Measurements from ENCODE around the gene ARSD. TPM values are rescaled to one million over a fixed set of nuclear protein-coding genes. Genes with fewer than 3 reads are reported as not detected.
"Not testable (repeated sequence)": the region's sequence is repeated elsewhere in the genome, so short reads cannot be mapped to it uniquely, and the experiment has no call there.

Gene ARSD
- total RNA-seq, 2 donors from 2014 or later, result 57.1 to 85.0 TPM

DNA sequence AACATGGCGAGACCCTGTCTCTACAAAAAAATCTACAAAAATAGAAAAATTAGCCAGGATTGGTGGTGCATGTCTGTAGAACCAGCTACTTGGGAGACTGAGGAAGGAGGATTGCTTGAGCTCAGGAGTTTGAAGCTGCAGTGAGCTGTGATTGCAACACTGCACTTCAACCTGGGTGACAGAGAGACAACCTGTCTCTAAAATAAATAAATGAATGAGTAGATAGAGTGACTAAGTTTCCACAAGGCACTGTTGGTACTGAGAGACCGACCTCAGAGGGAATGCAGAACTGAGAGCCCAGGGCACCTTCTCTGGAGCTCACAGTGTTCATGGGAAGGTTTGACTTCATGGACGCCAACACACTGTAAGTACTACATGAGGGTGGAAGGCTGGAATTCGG, 26.7 kb upstream of the ARSD start:
- 86 to 100% methylated on average over 2 to 4 of the region's 4 CpGs for WGBS, 2 donors
- no peaks in the 10 kb centered on the region for H3K4me1 ChIP-seq
- intact Hi-C loops (cut with DNase I), result no loop called here
- TF ChIP-seq, protein P1, sequence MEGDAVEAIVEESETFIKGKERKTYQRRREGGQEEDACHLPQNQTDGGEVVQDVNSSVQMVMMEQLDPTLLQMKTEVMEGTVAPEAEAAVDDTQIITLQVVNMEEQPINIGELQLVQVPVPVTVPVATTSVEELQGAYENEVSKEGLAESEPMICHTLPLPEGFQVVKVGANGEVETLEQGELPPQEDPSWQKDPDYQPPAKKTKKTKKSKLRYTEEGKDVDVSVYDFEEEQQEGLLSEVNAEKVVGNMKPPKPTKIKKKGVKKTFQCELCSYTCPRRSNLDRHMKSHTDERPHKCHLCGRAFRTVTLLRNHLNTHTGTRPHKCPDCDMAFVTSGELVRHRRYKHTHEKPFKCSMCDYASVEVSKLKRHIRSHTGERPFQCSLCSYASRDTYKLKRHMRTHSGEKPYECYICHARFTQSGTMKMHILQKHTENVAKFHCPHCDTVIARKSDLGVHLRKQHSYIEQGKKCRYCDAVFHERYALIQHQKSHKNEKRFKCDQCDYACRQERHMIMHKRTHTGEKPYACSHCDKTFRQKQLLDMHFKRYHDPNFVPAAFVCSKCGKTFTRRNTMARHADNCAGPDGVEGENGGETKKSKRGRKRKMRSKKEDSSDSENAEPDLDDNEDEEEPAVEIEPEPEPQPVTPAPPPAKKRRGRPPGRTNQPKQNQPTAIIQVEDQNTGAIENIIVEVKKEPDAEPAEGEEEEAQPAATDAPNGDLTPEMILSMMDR (IDR thresholded peaks at IDR 0.05), result no peak
- TF ChIP-seq POLR2A (IDR thresholded peaks at IDR 0.05), result no peak
- no peaks in the 10 kb centered on the region for H3K27me3 ChIP-seq
- DNase-seq, result no peak
- no peak overlapping the region for H3K27ac ChIP-seq
- no peak for ATAC-seq
- no peaks in the 10 kb centered on the region for H3K9me3 ChIP-seq
- H3K36me3 ChIP-seq (replicated peaks in 1 of 2; ENCODE audit: insufficient read depth in 1 of 2, low read depth in 2 of 2), result peaks cover 0 to 2% of the 10 kb centered on the region in 2 donors
- H3K4me3 ChIP-seq, result no peak overlapping the region

DNA sequence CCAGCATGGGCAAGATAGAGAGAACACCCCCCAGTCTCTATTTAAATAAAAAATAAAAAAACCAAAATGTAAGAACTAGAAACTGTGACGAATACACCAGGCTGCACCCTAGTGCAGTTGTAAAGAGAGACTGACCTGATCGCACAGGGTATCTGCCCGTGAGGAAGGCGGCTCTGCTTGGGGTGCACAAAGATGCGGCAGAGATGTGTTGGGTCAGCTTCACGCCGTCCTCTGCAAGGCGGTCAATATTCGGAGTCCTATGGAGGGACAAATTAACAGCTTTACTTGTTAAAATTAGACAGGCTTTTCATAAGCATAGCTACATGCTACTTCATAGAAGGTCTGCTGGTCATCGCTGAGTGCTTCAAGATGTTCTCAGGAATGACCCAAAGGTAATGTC, 26.1 kb upstream of the ARSD start:
- Histone ChIP-seq H3K4me3 (no peak overlapping the region), H3K27me3 (no peaks in the 10 kb centered on the region), H3K4me1 (no peaks in the 10 kb centered on the region), H3K36me3 (replicated peaks in 1 of 2; ENCODE audit: insufficient read depth in 1 of 2, low read depth in 2 of 2) (peaks cover 0 to 2% of the 10 kb centered on the region in 2 donors), H3K9me3 (no peaks in the 10 kb centered on the region), H3K27ac (no peak overlapping the region)
- intact Hi-C loops (cut with DNase I), result no loop called here
- ATAC-seq, result no peak
- WGBS, 2 donors, result 93 to 98% methylated on average over 8 to 10 of the region's 10 CpGs
- DNase-seq, result no peak
- TF ChIP-seq POLR2A (IDR thresholded peaks at IDR 0.05), result no peak
- TF ChIP-seq, protein P1 (IDR thresholded peaks at IDR 0.05), result no peak

DNA sequence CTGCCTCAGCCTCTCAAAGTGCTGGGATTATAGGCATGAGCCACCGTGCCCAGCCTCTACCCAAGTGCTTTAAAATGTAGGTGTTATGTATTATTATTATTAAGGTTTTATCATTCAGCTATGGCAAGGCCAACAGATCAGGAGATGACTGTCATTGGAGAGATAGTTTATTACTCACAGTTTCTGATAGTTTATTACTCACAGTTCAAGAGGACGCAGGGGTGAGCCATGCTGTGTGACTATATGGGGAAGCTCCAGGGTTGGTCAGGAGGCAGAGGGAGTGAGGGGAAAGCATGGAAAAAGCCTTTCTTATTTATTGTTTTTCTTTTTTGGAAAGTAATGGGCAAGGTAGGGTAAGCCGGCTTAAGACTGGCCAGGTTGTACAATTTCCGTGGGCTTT, 25.4 kb upstream of the ARSD start:
- Histone ChIP-seq H3K9me3 (no peaks in the 10 kb centered on the region), H3K27ac (no peak overlapping the region), H3K27me3 (no peaks in the 10 kb centered on the region), H3K36me3 (replicated peaks in 1 of 2; ENCODE audit: insufficient read depth in 1 of 2, low read depth in 2 of 2) (peaks cover 0 to 3% of the 10 kb centered on the region in 2 donors), H3K4me3 (no peak overlapping the region), H3K4me1 (no peaks in the 10 kb centered on the region)
- intact Hi-C loops (cut with DNase I), result no loop called here
- TF ChIP-seq, protein P1 (IDR thresholded peaks at IDR 0.05), result no peak
- TF ChIP-seq POLR2A (IDR thresholded peaks at IDR 0.05), result no peak
- WGBS, 2 donors, result 94 to 100% methylated on average over 3 to 4 of the region's 4 CpGs
- DNase-seq, result no peak
- no peak for ATAC-seq

DNA sequence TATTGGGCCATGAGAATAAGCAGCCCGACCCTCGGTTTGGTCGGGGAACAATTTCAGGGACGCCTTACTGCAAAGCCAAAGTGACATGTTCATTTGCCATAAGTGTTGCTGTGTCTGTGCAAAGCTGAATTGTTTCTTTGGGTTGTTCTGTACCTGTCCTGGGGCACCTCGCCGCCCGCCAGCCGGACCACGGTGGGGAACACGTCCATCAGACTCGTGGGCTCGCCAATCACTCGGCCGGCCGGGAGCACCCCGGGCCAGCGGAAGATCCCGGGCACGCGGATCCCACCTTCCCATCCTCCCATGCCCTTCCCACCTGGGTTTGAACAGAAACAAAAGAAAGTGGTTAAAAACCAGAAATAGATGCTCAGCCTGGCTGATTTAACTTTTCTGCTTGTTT, 8.8 kb upstream of the ARSD start:
- ATAC-seq; H3K36me3 ChIP-seq (replicated peaks in 1 of 2; ENCODE audit: insufficient read depth in 1 of 2, low read depth in 2 of 2); H3K9me3 ChIP-seq; intact Hi-C loops (cut with DNase I); H3K4me3 ChIP-seq; H3K4me1 ChIP-seq; DNase-seq; H3K27ac ChIP-seq; H3K27me3 ChIP-seq: not testable (repeated sequence)
- 87 to 97% methylated on average over 15 to 16 of the region's 20 CpGs for WGBS, 2 donors

DNA sequence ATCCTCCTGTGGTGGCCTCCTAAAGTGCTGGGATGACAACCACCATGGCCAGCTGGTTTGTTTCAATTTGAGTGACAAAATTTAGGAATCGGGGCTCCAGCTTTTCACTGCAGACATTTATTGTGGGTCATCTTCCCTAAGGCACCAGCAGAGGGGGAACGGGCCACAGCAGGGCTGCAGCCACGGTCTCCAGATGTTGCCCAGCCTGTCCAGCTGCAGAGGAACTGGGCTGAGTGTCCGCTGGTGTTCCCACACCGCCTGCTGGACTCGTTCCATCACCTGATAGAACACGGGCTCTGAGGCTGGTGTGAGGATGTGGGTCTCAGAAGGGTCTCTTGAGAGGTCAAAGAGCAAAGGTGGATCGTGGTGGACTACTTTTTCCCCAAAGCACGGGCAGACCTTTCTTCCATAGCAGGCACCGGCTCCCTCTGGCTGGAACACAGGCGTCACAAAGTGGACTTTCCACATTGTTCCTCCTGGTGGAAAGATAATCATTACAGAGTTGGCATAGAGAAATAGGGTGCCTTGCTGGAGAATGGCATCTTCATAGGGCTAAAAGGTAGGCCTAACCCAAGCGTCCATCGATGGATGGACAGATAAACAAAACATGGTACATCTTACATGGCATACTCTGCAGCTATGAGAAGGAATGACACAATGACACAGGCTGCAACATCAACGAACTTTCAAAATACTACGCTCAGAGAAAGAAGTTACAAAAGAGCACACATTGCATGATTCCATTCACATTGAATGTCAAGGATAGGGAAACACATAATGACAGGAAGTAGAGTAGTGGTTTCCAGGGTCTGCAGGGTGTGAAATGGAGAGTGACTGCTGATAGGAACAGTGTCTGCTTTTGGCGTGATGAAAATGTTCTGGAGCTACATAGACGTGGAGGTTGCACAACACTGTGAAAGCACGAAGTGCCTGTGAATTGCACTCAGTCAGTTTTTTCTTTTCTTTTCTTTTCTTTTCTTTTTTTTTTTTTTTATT, 5.9 kb upstream of the ARSD start:
- 70 to 74% methylated on average over 4 to 14 of the region's 18 CpGs for WGBS, 2 donors
- Histone ChIP-seq H3K4me1 (no peaks in the 10 kb centered on the region), H3K27ac (no peak overlapping the region), H3K36me3 (replicated peaks in 1 of 2; ENCODE audit: insufficient read depth in 1 of 2, low read depth in 2 of 2) (no peaks in the 10 kb centered on the region), H3K9me3 (no peaks in the 10 kb centered on the region), H3K4me3 (no peak overlapping the region), H3K27me3 (no peaks in the 10 kb centered on the region)
- ATAC-seq (no peak), DNase-seq (peak in 1 of 4 donors; percentile 2)
- no peak for TF ChIP-seq POLR2A (IDR thresholded peaks at IDR 0.05)
- TF ChIP-seq, protein P1 (IDR thresholded peaks at IDR 0.05), result no peak
- intact Hi-C loops (cut with DNase I), result no loop called here
